Mesothelial cell of epicardium (in vitro differentiated cells): ENCODE data around the gene CCDC148. TPM values are rescaled to one million over a fixed set of nuclear protein-coding genes. Genes with fewer than 3 reads are reported as not detected.
A peak's percentile ranks its signal among the peaks of the same experiment; 100 is the strongest.

Experiments
- DNase-seq, 2 experiments: peaks; one replicate each; pipeline ENCODE4 v3.0.0; 2021; ENCODE audit warnings: low spot score in 2 of 2; ENCODE audit not compliant: unreplicated experiment in 2 of 2
- H3K27ac Mint-ChIP-seq: 2 replicates; pipeline ENCODE4 v1.8.0; 2021; ENCODE audit warnings: mixed read lengths
- H3K27me3 Mint-ChIP-seq: 2 replicates; pipeline ENCODE4 v1.8.0; 2021; ENCODE audit warnings: low read depth, mixed read lengths
- H3K36me3 Mint-ChIP-seq: 2 replicates; pipeline ENCODE4 v1.8.0; 2021; ENCODE audit warnings: mixed read lengths
- H3K4me1 Mint-ChIP-seq: 2 replicates; pipeline ENCODE4 v1.8.0; 2021; ENCODE audit warnings: mixed read lengths
- H3K4me3 Mint-ChIP-seq: 2 replicates; pipeline ENCODE4 v1.8.0; 2021; ENCODE audit warnings: mild to moderate bottlenecking, moderate library complexity, mixed read lengths
- H3K9me3 Mint-ChIP-seq: 2 replicates; pipeline ENCODE4 v1.8.0; 2021; ENCODE audit warnings: mixed read lengths
- CTCF ChIP-seq: fragments of 200-600 bp; sonication (generic); IDR thresholded peaks from one replicate; pipeline ENCODE4 v1.5.0; 2021; ENCODE audit warnings: antibody characterized with exemption; ENCODE audit not compliant: unreplicated experiment
- total RNA-seq: library from RNA; stranded (reverse); gene quantifications from 3 replicates; pipeline ENCODE4 v1.2.1, GENCODE V29; 2021

CCDC148 gene
- total RNA-seq, 1 donor from 2014 or later: 3.1 TPM

GRCh38 chr2:158194229-158194628, 262.3 kb downstream of the CCDC148 start:
- H3K27ac Mint-ChIP-seq: no peak overlapping the region
- H3K4me3 Mint-ChIP-seq: no peak overlapping the region
- TF ChIP-seq CTCF: no peak
- DNase-seq: no peak
- H3K36me3 Mint-ChIP-seq: no peaks in the 10 kb centered on the region
- peaks cover 14% of the 10 kb centered on the region for H3K4me1 Mint-ChIP-seq
- no peaks in the 10 kb centered on the region for H3K9me3 Mint-ChIP-seq
- no peaks in the 10 kb centered on the region for H3K27me3 Mint-ChIP-seq

- no peak for TF ChIP-seq CTCF
- H3K36me3 Mint-ChIP-seq: no peaks in the 10 kb centered on the region
- no peaks in the 10 kb centered on the region for H3K9me3 Mint-ChIP-seq
- no peak for DNase-seq
- no peak overlapping the region for H3K4me3 Mint-ChIP-seq
- no peak overlapping the region for H3K27ac Mint-ChIP-seq
- peaks cover 14% of the 10 kb centered on the region for H3K4me1 Mint-ChIP-seq
- no peaks in the 10 kb centered on the region for H3K27me3 Mint-ChIP-seq
Observed at GRCh38 chr2:158192515-158193443, 263.8 kb downstream of the CCDC148 start.

GRCh38 chr2:158191076-158191895, 265.3 kb downstream of the CCDC148 start:
- peaks cover 14% of the 10 kb centered on the region for H3K4me1 Mint-ChIP-seq
- H3K9me3 Mint-ChIP-seq: no peaks in the 10 kb centered on the region
- peak overlapping the region; percentile 83 for H3K27ac Mint-ChIP-seq
- no peak for DNase-seq
- no peaks in the 10 kb centered on the region for H3K36me3 Mint-ChIP-seq
- no peaks in the 10 kb centered on the region for H3K27me3 Mint-ChIP-seq
- peak overlapping the region; percentile 15 for H3K4me3 Mint-ChIP-seq
- TF ChIP-seq CTCF: no peak

GRCh38 chr2:158189526-158189925, 267.0 kb downstream of the CCDC148 start:
- H3K4me1 Mint-ChIP-seq: peaks cover 14% of the 10 kb centered on the region
- no peak for DNase-seq
- TF ChIP-seq CTCF: no peak
- no peak overlapping the region for H3K4me3 Mint-ChIP-seq
- no peaks in the 10 kb centered on the region for H3K36me3 Mint-ChIP-seq
- H3K27me3 Mint-ChIP-seq: no peaks in the 10 kb centered on the region
- H3K27ac Mint-ChIP-seq: no peak overlapping the region
- no peaks in the 10 kb centered on the region for H3K9me3 Mint-ChIP-seq

- DNase-seq: no peak
Observed at GRCh38 chr2:158187908-158188307, 268.6 kb downstream of the CCDC148 start.

More at GRCh38 chr2:158187908-158188307, 268.6 kb downstream of the CCDC148 start:
- Mint-ChIP-seq H3K9me3 (no peaks in the 10 kb centered on the region), H3K4me3 (no peak overlapping the region), H3K36me3 (no peaks in the 10 kb centered on the region), H3K27me3 (no peaks in the 10 kb centered on the region), H3K4me1 (peaks cover 18% of the 10 kb centered on the region), H3K27ac (no peak overlapping the region)
- TF ChIP-seq CTCF: no peak
